ENCODE results near the gene PTGIR. TPM values are rescaled to one million over a fixed set of nuclear protein-coding genes. Genes with fewer than 3 reads are reported as not detected.

Gene PTGIR
- total and polyA plus RNA-seq, 10 of the 15 experiments (the other 5 are each of a cell fraction or from before 2014, with no cell fraction given) = 0.34 to 29.1 (median 9.9) TPM

DNA sequence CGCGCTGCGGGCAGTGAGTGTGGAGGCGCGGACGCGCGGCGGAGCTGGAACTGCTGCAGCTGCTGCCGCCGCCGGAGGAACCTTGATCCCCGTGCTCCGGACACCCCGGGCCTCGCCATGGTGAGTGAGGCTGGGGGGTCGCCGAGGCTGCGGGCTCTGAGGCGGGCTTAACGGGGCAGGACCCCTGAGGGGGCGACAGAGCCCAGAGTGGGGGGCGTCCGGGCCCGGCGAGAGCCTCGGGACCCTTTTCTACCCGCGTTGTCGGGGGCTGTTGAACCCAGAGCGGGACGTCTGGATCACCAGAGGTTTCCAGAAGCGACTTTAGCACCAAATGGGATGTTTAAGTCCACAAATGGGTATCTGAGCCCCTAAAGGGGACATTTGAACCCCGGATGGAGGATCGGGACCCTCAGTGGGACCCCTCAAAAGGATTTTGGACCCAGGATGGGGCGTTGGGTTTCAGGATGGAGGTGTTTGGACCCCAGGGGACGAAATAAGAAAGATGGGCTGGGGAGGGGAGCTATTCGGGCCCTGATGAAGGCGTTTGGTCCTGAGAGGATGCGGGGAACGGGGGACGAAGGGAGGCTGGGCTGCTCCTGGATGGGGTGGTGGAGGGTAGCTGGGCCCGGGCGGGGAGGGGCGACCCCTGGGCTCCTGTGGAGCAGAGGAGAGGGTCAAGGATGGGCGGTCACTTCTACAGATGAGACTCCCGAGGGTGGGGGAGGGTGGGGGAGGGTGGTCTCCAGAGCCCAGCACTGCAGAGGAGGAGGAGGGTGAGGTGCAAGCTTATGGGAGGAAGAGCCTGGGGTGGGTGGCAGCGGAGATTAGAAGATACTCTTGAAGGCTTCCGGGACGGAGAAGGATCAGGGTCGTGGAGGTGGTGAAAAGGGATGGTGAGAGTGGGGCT is 23.3 kb downstream of the PTGIR start, which contains the start of gene CALM3 (continued):
- no peak for TF ChIP-seq RAD51 (IDR thresholded peaks at IDR 0.05)
- peak; percentile 53; the same call in 1 of the 2 replicates for TF ChIP-seq TAF1 (IDR thresholded peaks at IDR 0.05; ENCODE audit: borderline replicate concordance, low read depth, low read length)
- TF ChIP-seq NFYB (IDR thresholded peaks at IDR 0.05; ENCODE audit: insufficient read depth, low read depth, low read length) = no peak
- TF ChIP-seq POU2F2 (IDR thresholded peaks at IDR 0.05; ENCODE audit: borderline replicate concordance, low read depth, low read length) = peak; percentile 45; the same call in 1 of the 3 replicates
- TF ChIP-seq ZNF207 (IDR thresholded peaks at IDR 0.05; ENCODE audit: borderline replicate concordance) = no peak
- no peak for TF ChIP-seq BRCA1 (IDR thresholded peaks at IDR 0.05; ENCODE audit: low read depth, low read length)
- peak; percentile 76; the same call in 1 of the 2 replicates for TF ChIP-seq LARP7 (IDR thresholded peaks at IDR 0.05)
- TF ChIP-seq NFXL1 (IDR thresholded peaks at IDR 0.05; ENCODE audit: borderline replicate concordance) = peak; percentile 79; the same call in 1 of the 2 replicates
- TF ChIP-seq MYB (IDR thresholded peaks at IDR 0.05; ENCODE audit: borderline replicate concordance, low read depth, low read length) = no peak
- TF ChIP-seq PAX8 (IDR thresholded peaks at IDR 0.05) = no peak
- peak; percentile 79 for TF ChIP-seq DPF2 (IDR thresholded peaks at IDR 0.05)

Measured in GM12878 (cell line).